ENCODE measurements around the gene ITFG2. TPM values are rescaled to one million over a fixed set of nuclear protein-coding genes. Genes with fewer than 3 reads are reported as not detected.
A peak's percentile ranks its signal among the peaks of the same experiment; 100 is the strongest.

ITFG2 gene
- total RNA-seq, 2 experiments from 2014 or later: 42.0 to 55.2 TPM

GRCh38 chr12:2794191-2794735, 18.2 kb upstream of the ITFG2 start:
- TF ChIP-seq CTCF (conservative IDR thresholded peaks at IDR 0.05; ENCODE audit: low read length): no peak
- TF ChIP-seq EZH2phosphoT487 (IDR thresholded peaks at IDR 0.05; ENCODE audit: borderline replicate concordance, low read depth, low read length): no peak
- no peak overlapping the region for H3K27ac ChIP-seq (ENCODE audit: low read depth, low read length, poor library complexity, severe bottlenecking)
- peaks cover 23% of the 10 kb centered on the region for H4K20me1 ChIP-seq (ENCODE audit: insufficient read depth, low read length)
- no peaks in the 10 kb centered on the region for H3K9me2 ChIP-seq (ENCODE audit: insufficient read depth, low read length)
- peaks cover 29% of the 10 kb centered on the region for H3K79me2 ChIP-seq (ENCODE audit: insufficient read depth, low read depth, low read length)
- intact Hi-C loops (cut with micrococcal nuclease; ENCODE audit: unreplicated experiment): no loop called here
- no TSS peak for BruUV-seq (replicated peaks)
- H2AFZ ChIP-seq (ENCODE audit: low read length): peak overlapping the region; percentile 73
- peaks cover 21% of the 10 kb centered on the region for H3K4me1 ChIP-seq (ENCODE audit: insufficient read depth, low read length, poor library complexity, severe bottlenecking)
- peaks cover 35% of the 10 kb centered on the region for H3K36me3 ChIP-seq (ENCODE audit: insufficient read depth, low read length)
- peak overlapping the region; percentile 98 for H3K4me3 ChIP-seq (ENCODE audit: low read depth, low read length, poor library complexity, severe bottlenecking)
- peak overlapping the region; percentile 89 for H3K4me2 ChIP-seq (ENCODE audit: low read length)
- H3K9me3 ChIP-seq (ENCODE audit: low read length): no peaks in the 10 kb centered on the region
- CTCF ChIA-PET (ENCODE audit: unreplicated experiment): no interaction called here
- peak; percentile 7 for DNase-seq (ENCODE audit: low spot score)
- POLR2A ChIA-PET: no interaction called here

- no TSS peak for BruUV-seq (replicated peaks)
- no peak within 1 kb of the TSS for H3K27ac ChIP-seq (ENCODE audit: low read depth, low read length, poor library complexity, severe bottlenecking)
These were observed 17.7 kb upstream of the ITFG2 start, which contains the start of gene FKBP4 for GRCh38 chr12:2794736-2795289. Gene FKBP4, plus strand, starts transcription at chr12:2794970. Its CDS starts 170 bp downstream, at chr12:2795140.

More at GRCh38 chr12:2794736-2795289, 17.7 kb upstream of the ITFG2 start, which contains the start of gene FKBP4:
- H3K36me3 ChIP-seq (ENCODE audit: insufficient read depth, low read length): peaks cover 40% of the 10 kb centered on the region
- POLR2A ChIA-PET: no interaction called here
- H2AFZ ChIP-seq (ENCODE audit: low read length): peak within 1 kb of the TSS; percentile 73
- peak within 1 kb of the TSS; percentile 98 for H3K4me3 ChIP-seq (ENCODE audit: low read depth, low read length, poor library complexity, severe bottlenecking)
- H3K4me2 ChIP-seq (ENCODE audit: low read length): peak within 1 kb of the TSS; percentile 99
- H3K9me3 ChIP-seq (ENCODE audit: low read length): no peaks in the 10 kb centered on the region
- intact Hi-C loops (cut with micrococcal nuclease; ENCODE audit: unreplicated experiment): loop anchor here (1.0 kb wide), 1 partner anchor 17 kb away; the partner anchor contains the start of gene ITFG2
- H3K79me2 ChIP-seq (ENCODE audit: insufficient read depth, low read depth, low read length): peaks cover 29% of the 10 kb centered on the region
- no peaks in the 10 kb centered on the region for H3K9me2 ChIP-seq (ENCODE audit: insufficient read depth, low read length)
- CTCF ChIA-PET (ENCODE audit: unreplicated experiment): no interaction called here
- DNase-seq (ENCODE audit: low spot score): peak; percentile 89
- peaks cover 21% of the 10 kb centered on the region for H3K4me1 ChIP-seq (ENCODE audit: insufficient read depth, low read length, poor library complexity, severe bottlenecking)
- TF ChIP-seq CTCF (conservative IDR thresholded peaks at IDR 0.05; ENCODE audit: low read length) (no peak), EZH2phosphoT487 (IDR thresholded peaks at IDR 0.05; ENCODE audit: borderline replicate concordance, low read depth, low read length) (no peak)
- H4K20me1 ChIP-seq (ENCODE audit: insufficient read depth, low read length): peaks cover 23% of the 10 kb centered on the region

Measured in OCI-LY7 (cell line).